ENCODE measurements around the gene DOCK4. TPM values are rescaled to one million over a fixed set of nuclear protein-coding genes. Genes with fewer than 3 reads are reported as not detected.

DOCK4 gene
- total and polyA plus RNA-seq, 2 experiments from 2014 or later, result 2.1 to 5.0 TPM

DNA sequence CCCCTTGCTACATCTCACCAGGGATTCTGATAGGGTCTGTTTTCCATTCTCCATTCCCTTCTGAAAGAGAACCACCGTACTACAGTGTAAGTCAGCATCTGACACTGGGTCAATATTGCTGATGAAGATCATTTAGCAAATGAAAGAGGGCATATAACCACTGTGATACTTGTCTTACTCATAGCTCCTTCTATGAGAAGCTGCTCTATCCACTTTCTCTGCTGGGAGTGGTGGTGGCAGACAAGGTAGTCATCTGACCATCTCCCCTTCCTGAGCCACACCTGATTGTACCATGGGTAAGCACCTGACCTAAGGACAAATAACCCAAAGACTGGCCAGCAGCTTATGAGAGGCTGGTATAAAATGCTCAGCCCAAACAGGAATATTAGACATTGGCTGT, 220.4 kb downstream of the DOCK4 start:
- Histone ChIP-seq H3K4me3 (no peak overlapping the region), H3K79me2 (ENCODE audit: insufficient read depth) (no peaks in the 10 kb centered on the region), H3K36me3 (ENCODE audit: low read depth) (no peaks in the 10 kb centered on the region), H3K4me1 (ENCODE audit: insufficient read depth) (peaks cover 12% of the 10 kb centered on the region), H2AFZ (no peak overlapping the region), H3K27me3 (replicated peaks; ENCODE audit: insufficient read depth) (no peaks in the 10 kb centered on the region), H4K20me1 (ENCODE audit: insufficient read depth) (no peaks in the 10 kb centered on the region), H3K9me2 (ENCODE audit: insufficient read depth) (no peaks in the 10 kb centered on the region), H3K27ac (no peak overlapping the region), H3K4me2 (ENCODE audit: unreplicated experiment) (no peak overlapping the region), H3K9ac (no peak overlapping the region), H3K9me3 (ENCODE audit: low read depth) (no peaks in the 10 kb centered on the region), H3F3A (ENCODE audit: insufficient read depth) (peaks cover 12% of the 10 kb centered on the region)
- in situ Hi-C loops (cut with MboI), result no loop called here
- 100% methylated on average over 1 of the region's 1 CpG for WGBS, 2 experiments (ENCODE audit: low coverage in 1 of 2, low lambda C conversion rate in 2 of 2, missing lambda C conversion rate in 2 of 2)
- no peak for TF ChIP-seq EZH2phosphoT487 (IDR thresholded peaks at IDR 0.05; ENCODE audit: insufficient read depth, low read depth)
- TF ChIP-seq EZH2 (IDR thresholded peaks at IDR 0.05; ENCODE audit: insufficient read depth, poor library complexity, severe bottlenecking), result no peak
- DNase-seq, result no peak

DNA sequence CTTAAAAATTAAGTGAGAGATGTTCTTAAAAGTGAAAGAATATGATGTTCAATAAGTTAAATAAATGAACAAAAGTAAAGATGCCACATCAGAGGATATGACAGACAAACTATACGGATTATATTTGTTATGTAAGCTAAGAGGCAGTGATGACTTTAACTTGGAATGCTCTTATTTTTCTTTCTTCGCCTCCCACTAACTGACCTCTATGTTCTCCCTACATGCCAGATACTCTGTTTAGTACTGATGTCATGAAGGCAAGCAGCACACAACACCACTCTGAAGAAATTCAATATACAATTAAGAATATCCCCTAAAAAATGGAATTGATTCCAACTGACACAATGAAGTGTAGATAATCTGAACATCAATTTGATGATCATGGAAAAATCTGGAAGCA, 223.4 kb downstream of the DOCK4 start:
- DNase-seq, result no peak
- Histone ChIP-seq H3K27me3 (replicated peaks; ENCODE audit: insufficient read depth) (no peaks in the 10 kb centered on the region), H2AFZ (no peak overlapping the region), H3K9me3 (ENCODE audit: low read depth) (no peaks in the 10 kb centered on the region), H3K79me2 (ENCODE audit: insufficient read depth) (no peaks in the 10 kb centered on the region), H3F3A (ENCODE audit: insufficient read depth) (peaks cover 12% of the 10 kb centered on the region), H3K4me1 (ENCODE audit: insufficient read depth) (peaks cover 12% of the 10 kb centered on the region), H3K4me3 (no peak overlapping the region), H3K4me2 (ENCODE audit: unreplicated experiment) (no peak overlapping the region), H3K9me2 (ENCODE audit: insufficient read depth) (no peaks in the 10 kb centered on the region), H3K36me3 (ENCODE audit: low read depth) (no peaks in the 10 kb centered on the region), H4K20me1 (ENCODE audit: insufficient read depth) (no peaks in the 10 kb centered on the region), H3K27ac (no peak overlapping the region), H3K9ac (no peak overlapping the region)
- TF ChIP-seq EZH2 (IDR thresholded peaks at IDR 0.05; ENCODE audit: insufficient read depth, poor library complexity, severe bottlenecking), result no peak
- TF ChIP-seq EZH2phosphoT487 (IDR thresholded peaks at IDR 0.05; ENCODE audit: insufficient read depth, low read depth), result no peak
- in situ Hi-C loops (cut with MboI), result no loop called here
- WGBS, 2 experiments (ENCODE audit: low coverage in 1 of 2, low lambda C conversion rate in 2 of 2, missing lambda C conversion rate in 2 of 2), result 86 to 91% methylated on average over 2 of the region's 2 CpGs

DNA sequence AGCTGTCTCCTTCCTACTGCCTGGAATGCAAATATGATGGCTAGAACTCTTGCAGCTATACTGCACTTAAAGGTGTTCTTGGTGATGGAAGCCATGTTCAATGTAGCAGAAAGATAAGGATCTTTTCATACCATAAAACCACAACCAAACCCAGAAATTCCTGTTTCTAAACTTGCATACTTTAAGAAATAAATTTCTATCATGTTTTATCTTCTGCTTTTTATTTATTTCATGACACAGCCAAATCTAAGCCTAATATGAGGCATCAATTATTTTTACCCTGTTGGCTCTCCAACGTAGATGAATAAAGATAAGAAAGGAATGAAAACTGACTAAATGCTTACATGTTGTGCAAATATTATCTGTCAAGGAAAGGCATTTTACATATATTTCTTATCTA, 224.1 kb downstream of the DOCK4 start:
- Histone ChIP-seq H3K9me2 (ENCODE audit: insufficient read depth) (no peaks in the 10 kb centered on the region), H3K4me2 (ENCODE audit: unreplicated experiment) (no peak overlapping the region), H3F3A (ENCODE audit: insufficient read depth) (peaks cover 5% of the 10 kb centered on the region), H2AFZ (no peak overlapping the region), H3K9ac (no peak overlapping the region), H3K4me1 (ENCODE audit: insufficient read depth) (peaks cover 6% of the 10 kb centered on the region), H4K20me1 (ENCODE audit: insufficient read depth) (no peaks in the 10 kb centered on the region), H3K36me3 (ENCODE audit: low read depth) (no peaks in the 10 kb centered on the region), H3K4me3 (no peak overlapping the region), H3K9me3 (ENCODE audit: low read depth) (no peaks in the 10 kb centered on the region), H3K79me2 (ENCODE audit: insufficient read depth) (no peaks in the 10 kb centered on the region), H3K27me3 (replicated peaks; ENCODE audit: insufficient read depth) (no peaks in the 10 kb centered on the region), H3K27ac (no peak overlapping the region)
- TF ChIP-seq EZH2 (IDR thresholded peaks at IDR 0.05; ENCODE audit: insufficient read depth, poor library complexity, severe bottlenecking) (no peak), EZH2phosphoT487 (IDR thresholded peaks at IDR 0.05; ENCODE audit: insufficient read depth, low read depth) (no peak)
- 62 to 74% methylated on average over 1 of the region's 1 CpG for whole genome bisulfite sequencing, 2 experiments (ENCODE audit: low coverage in 1 of 2, low lambda C conversion rate in 2 of 2, missing lambda C conversion rate in 2 of 2)
- in situ Hi-C loops (cut with MboI), result no loop called here
- DNase-seq, result no peak

DNA sequence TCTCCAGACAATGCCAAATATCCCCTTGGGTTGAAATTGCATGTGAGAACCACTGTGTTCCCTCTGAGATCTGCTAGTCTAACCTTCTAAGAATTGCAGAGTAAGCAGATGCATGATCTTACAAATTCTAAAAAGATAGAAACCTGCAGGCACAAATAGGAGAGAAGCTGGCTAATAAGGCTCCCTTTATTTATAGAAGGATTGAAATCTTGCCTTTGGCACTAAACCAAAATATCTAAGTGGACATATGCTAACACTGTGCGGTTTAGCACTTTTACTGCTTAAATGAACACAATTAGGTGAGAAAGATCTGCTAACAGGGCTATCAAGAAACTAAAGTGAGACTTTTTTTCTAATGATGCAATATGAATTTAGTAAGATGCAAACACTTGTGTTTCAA, 225.5 kb downstream of the DOCK4 start:
- no peaks in the 10 kb centered on the region for H3K9me3 ChIP-seq (ENCODE audit: low read depth)
- 68 to 75% methylated on average over 1 of the region's 1 CpG for WGBS, 2 experiments (ENCODE audit: low coverage in 1 of 2, low lambda C conversion rate in 2 of 2, missing lambda C conversion rate in 2 of 2)
- DNase-seq, result no peak
- H3K36me3 ChIP-seq (ENCODE audit: low read depth), result no peaks in the 10 kb centered on the region
- in situ Hi-C loops (cut with MboI), result no loop called here
- H3K4me1 ChIP-seq (ENCODE audit: insufficient read depth), result no peaks in the 10 kb centered on the region
- H3K4me3 ChIP-seq, result no peak overlapping the region
- H3K27me3 ChIP-seq (replicated peaks; ENCODE audit: insufficient read depth), result no peaks in the 10 kb centered on the region
- no peaks in the 10 kb centered on the region for H3K79me2 ChIP-seq (ENCODE audit: insufficient read depth)
- no peak overlapping the region for H3K27ac ChIP-seq
- no peak overlapping the region for H3K4me2 ChIP-seq (ENCODE audit: unreplicated experiment)
- no peaks in the 10 kb centered on the region for H4K20me1 ChIP-seq (ENCODE audit: insufficient read depth)
- TF ChIP-seq EZH2phosphoT487 (IDR thresholded peaks at IDR 0.05; ENCODE audit: insufficient read depth, low read depth) (no peak), EZH2 (IDR thresholded peaks at IDR 0.05; ENCODE audit: insufficient read depth, poor library complexity, severe bottlenecking) (no peak)
- H3K9me2 ChIP-seq (ENCODE audit: insufficient read depth), result no peaks in the 10 kb centered on the region
- no peak overlapping the region for H3K9ac ChIP-seq
- no peak overlapping the region for H2AFZ ChIP-seq
- no peaks in the 10 kb centered on the region for H3F3A ChIP-seq (ENCODE audit: insufficient read depth)

DNA sequence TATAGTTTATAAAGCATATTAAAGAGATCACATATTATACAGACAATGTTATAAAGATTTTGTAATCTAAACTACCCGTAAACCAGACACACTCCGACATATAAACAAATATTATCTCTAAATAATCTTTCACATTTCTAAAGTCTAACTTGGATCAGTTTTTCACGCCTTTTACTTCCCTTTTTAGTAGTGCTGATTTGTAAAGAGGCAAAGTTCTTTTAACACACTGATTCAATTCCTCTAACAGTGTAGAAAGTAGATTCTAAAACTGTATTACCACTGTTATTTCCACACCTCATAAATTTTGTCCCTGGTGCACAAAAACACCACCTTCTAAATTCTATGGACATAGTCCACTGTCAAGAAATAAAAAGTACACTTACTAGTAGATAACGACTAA, 230.9 kb downstream of the DOCK4 start:
- no peaks in the 10 kb centered on the region for H3K4me1 ChIP-seq (ENCODE audit: insufficient read depth)
- no peak for TF ChIP-seq EZH2 (IDR thresholded peaks at IDR 0.05; ENCODE audit: insufficient read depth, poor library complexity, severe bottlenecking)
- TF ChIP-seq EZH2phosphoT487 (IDR thresholded peaks at IDR 0.05; ENCODE audit: insufficient read depth, low read depth), result no peak
- H3K9me2 ChIP-seq (ENCODE audit: insufficient read depth), result no peaks in the 10 kb centered on the region
- no peak overlapping the region for H2AFZ ChIP-seq
- no peak overlapping the region for H3K4me3 ChIP-seq
- H4K20me1 ChIP-seq (ENCODE audit: insufficient read depth), result no peaks in the 10 kb centered on the region
- H3K9me3 ChIP-seq (ENCODE audit: low read depth), result no peaks in the 10 kb centered on the region
- 89 to 93% methylated on average over 4 of the region's 4 CpGs for WGBS, 2 experiments (ENCODE audit: low coverage in 1 of 2, low lambda C conversion rate in 2 of 2, missing lambda C conversion rate in 2 of 2)
- no peaks in the 10 kb centered on the region for H3K79me2 ChIP-seq (ENCODE audit: insufficient read depth)
- H3K4me2 ChIP-seq (ENCODE audit: unreplicated experiment), result no peak overlapping the region
- no peak overlapping the region for H3K27ac ChIP-seq
- in situ Hi-C loops (cut with MboI), result no loop called here
- no peaks in the 10 kb centered on the region for H3K36me3 ChIP-seq (ENCODE audit: low read depth)
- H3F3A ChIP-seq (ENCODE audit: insufficient read depth), result no peaks in the 10 kb centered on the region
- no peak overlapping the region for H3K9ac ChIP-seq
- H3K27me3 ChIP-seq (replicated peaks; ENCODE audit: insufficient read depth), result no peaks in the 10 kb centered on the region
- DNase-seq, result no peak
